ENCODE results near the gene WDFY1. TPM values are rescaled to one million over a fixed set of nuclear protein-coding genes. Genes with fewer than 3 reads are reported as not detected.
A peak's percentile ranks its signal among the peaks of the same experiment; 100 is the strongest.

The WDFY1 gene
- total RNA-seq, 1 donor from 2014 or later, result 13.4 TPM

GRCh38 chr2:223909001-223909741, 36.0 kb downstream of the WDFY1 start:
- DNase-seq (ENCODE audit: missing footprints) (no peak), ATAC-seq (no peak)
- intact Hi-C loops (cut with DNase I), result no loop called here

GRCh38 chr2:223908304-223908998, 36.7 kb downstream of the WDFY1 start:
- DNase-seq (ENCODE audit: missing footprints) (peak; percentile 49), ATAC-seq (no peak)
- intact Hi-C loops (cut with DNase I), result no loop called here

- ATAC-seq (no peak), DNase-seq (ENCODE audit: missing footprints) (no peak)
- intact Hi-C loops (cut with DNase I), result no loop called here
Observed at GRCh38 chr2:223905996-223906395, 39.1 kb downstream of the WDFY1 start.

- no peak for ATAC-seq
- intact Hi-C loops (cut with DNase I), result no loop called here
- DNase-seq (ENCODE audit: missing footprints), result no peak
Observed at GRCh38 chr2:223901854-223902253, 43.3 kb downstream of the WDFY1 start.

GRCh38 chr2:223901311-223901710, 43.8 kb downstream of the WDFY1 start:
- intact Hi-C loops (cut with DNase I), result no loop called here
- no peak for ATAC-seq

GRCh38 chr2:223900531-223900930, 44.6 kb downstream of the WDFY1 start:
- ATAC-seq, result no peak
- no peak for DNase-seq (ENCODE audit: missing footprints)
- intact Hi-C loops (cut with DNase I), result no loop called here

More at GRCh38 chr2:223901311-223901710, 43.8 kb downstream of the WDFY1 start:
- DNase-seq (ENCODE audit: missing footprints), result no peak

- intact Hi-C loops (cut with DNase I), result no loop called here
- ATAC-seq, result no peak
- no peak for DNase-seq (ENCODE audit: missing footprints)
Observed at GRCh38 chr2:223900066-223900465, 45.1 kb downstream of the WDFY1 start.

- DNase-seq (ENCODE audit: missing footprints), result no peak
- intact Hi-C loops (cut with DNase I), result no loop called here
- no peak for ATAC-seq
Observed at GRCh38 chr2:223897669-223898330, 47.3 kb downstream of the WDFY1 start.

- no peak for ATAC-seq
- intact Hi-C loops (cut with DNase I), result no loop called here
- no peak for DNase-seq (ENCODE audit: missing footprints)
Observed at GRCh38 chr2:223896833-223897311, 48.3 kb downstream of the WDFY1 start.

GRCh38 chr2:223894968-223895367, 50.2 kb downstream of the WDFY1 start:
- ATAC-seq (no peak), DNase-seq (ENCODE audit: missing footprints) (no peak)
- intact Hi-C loops (cut with DNase I), result no loop called here

- intact Hi-C loops (cut with DNase I), result no loop called here
- ATAC-seq (no peak), DNase-seq (ENCODE audit: missing footprints) (peak; percentile 52)
Observed at GRCh38 chr2:223894009-223894408, 51.1 kb downstream of the WDFY1 start.

GRCh38 chr2:223890721-223891120, 54.4 kb downstream of the WDFY1 start:
- DNase-seq (ENCODE audit: missing footprints), result no peak
- no peak for ATAC-seq
- intact Hi-C loops (cut with DNase I), result no loop called here

- ATAC-seq, result no peak
Observed at GRCh38 chr2:223889229-223889628, 55.9 kb downstream of the WDFY1 start.

GRCh38 chr2:223888251-223888650, 56.9 kb downstream of the WDFY1 start:
- intact Hi-C loops (cut with DNase I), result no loop called here
- ATAC-seq (no peak), DNase-seq (ENCODE audit: missing footprints) (no peak)

More at GRCh38 chr2:223889229-223889628, 55.9 kb downstream of the WDFY1 start:
- no peak for DNase-seq (ENCODE audit: missing footprints)
- intact Hi-C loops (cut with DNase I), result no loop called here

- DNase-seq (ENCODE audit: missing footprints) (no peak), ATAC-seq (no peak)
- intact Hi-C loops (cut with DNase I), result no loop called here
Observed at GRCh38 chr2:223887127-223887526, 58.0 kb downstream of the WDFY1 start.

GRCh38 chr2:223886726-223887125, 58.4 kb downstream of the WDFY1 start:
- DNase-seq (ENCODE audit: missing footprints), result no peak
- intact Hi-C loops (cut with DNase I), result no loop called here
- no peak for ATAC-seq

GRCh38 chr2:223884399-223884798, 60.7 kb downstream of the WDFY1 start:
- DNase-seq (ENCODE audit: missing footprints), result no peak

GRCh38 chr2:223882715-223883114, 62.4 kb downstream of the WDFY1 start:
- ATAC-seq (no peak), DNase-seq (ENCODE audit: missing footprints) (no peak)
- intact Hi-C loops (cut with DNase I), result no loop called here

More at GRCh38 chr2:223884399-223884798, 60.7 kb downstream of the WDFY1 start:
- ATAC-seq, result no peak
- intact Hi-C loops (cut with DNase I), result no loop called here

- no peak for DNase-seq (ENCODE audit: missing footprints)
- ATAC-seq, result no peak
- intact Hi-C loops (cut with DNase I), result no loop called here
Observed at GRCh38 chr2:223880796-223881195, 64.3 kb downstream of the WDFY1 start.

Data from Right ventricle myocardium inferior (tissue), 1 donor.